OCI-LY3 (cell line): Measurements from ENCODE around the gene SRCIN1.

Experiments used
- H2AFZ ChIP-seq: fragments of 200-600, 300-600 bp; shearing (Covaris generic); 2 replicates; pipeline ENCODE4 v1.6.0; 2014; ENCODE audit warnings: antibody characterized with exemption, low read depth, low read length
- H3K27ac ChIP-seq: fragments of 200-600, 300-600 bp; sonication (generic); 2 replicates; pipeline ENCODE4 v1.5.1; 2014; ENCODE audit warnings: mild to moderate bottlenecking, low read length, moderate library complexity, mixed read lengths
- H3K27me3 ChIP-seq: fragments of 200-600, 300-600 bp; sonication (generic); 2 replicates; pipeline ENCODE4 v1.6.1; 2014; ENCODE audit warnings: low read depth, low read length, mixed read lengths
- H3K36me3 ChIP-seq: fragments of 200-600, 300-600 bp; sonication (generic); replicated peaks from 2 replicates; pipeline ENCODE3; 2014; ENCODE audit warnings: low read depth, low read length, mixed read lengths
- H3K4me1 ChIP-seq: fragments of 300-600, 200-600 bp; sonication (generic); 2 replicates; pipeline ENCODE4 v1.6.1; 2014; ENCODE audit warnings: low read length, mixed read lengths
- H3K4me2 ChIP-seq: fragments of 200-600, 300-600 bp; sonication (generic); 2 replicates; pipeline ENCODE4 v1.6.1; 2014; ENCODE audit warnings: low read length, mixed read lengths
- H3K4me3 ChIP-seq: fragments of 300-600, 200-600 bp; sonication (generic); 2 replicates; pipeline ENCODE4 v1.5.1; 2014; ENCODE audit warnings: antibody characterized with exemption, mild to moderate bottlenecking, low read length, moderate library complexity
- H3K79me2 ChIP-seq: fragments of 300-600, 200-600 bp; shearing (Covaris generic); 2 replicates; pipeline ENCODE4 v1.6.1; 2014; ENCODE audit warnings: mild to moderate bottlenecking, low read length, mixed read lengths
- H3K9ac ChIP-seq: fragments of 300-600, 200-600 bp; shearing (Covaris generic); 2 replicates; pipeline ENCODE4 v1.6.0; 2014; ENCODE audit warnings: mild to moderate bottlenecking, low read length, moderate library complexity
- H3K9me3 ChIP-seq: fragments of 200-600, 300-600 bp; shearing (Covaris generic); 2 replicates; pipeline ENCODE4 v1.6.1; 2014; ENCODE audit warnings: low read length, mixed read lengths; ENCODE audit not compliant: insufficient read depth
- H4K20me1 ChIP-seq: fragments of 200-600, 300-600 bp; sonication (generic); 2 replicates; pipeline ENCODE4 v1.6.1; 2016; ENCODE audit warnings: low read length, mixed read lengths; ENCODE audit not compliant: insufficient read depth
- CTCF ChIP-seq: fragments of 200-600, 300-600 bp; sonication (generic); IDR thresholded peaks from 2 replicates; pipeline ENCODE4 v1.5.1; 2014; ENCODE audit warnings: antibody characterized with exemption, low read length, low read depth
- EZH2phosphoT487 ChIP-seq: fragments of 200-600 bp; shearing (Covaris generic); IDR thresholded peaks from 2 replicates; pipeline ENCODE4 v1.6.1; 2018; ENCODE audit warnings: antibody characterized with exemption, mixed run types, low read depth

SRCIN1 gene

GRCh38 chr17:38617967-38618760 lies 12.4 kb upstream of the SRCIN1 start:
- peaks cover 19% of the 10 kb centered on the region for H3K27me3 ChIP-seq

GRCh38 chr17:38617074-38617860 lies 11.5 kb upstream of the SRCIN1 start:
- H3K9me3 ChIP-seq = peaks cover 2% of the 10 kb centered on the region
- H3K4me2 ChIP-seq = no peak overlapping the region
- H3K9ac ChIP-seq = no peak overlapping the region
- no peaks in the 10 kb centered on the region for H3K36me3 ChIP-seq
- no peaks in the 10 kb centered on the region for H4K20me1 ChIP-seq
- no peak overlapping the region for H3K27ac ChIP-seq
- H2AFZ ChIP-seq = no peak overlapping the region
- no peak overlapping the region for H3K4me3 ChIP-seq
- TF ChIP-seq CTCF (no peak), EZH2phosphoT487 (no peak)
- H3K27me3 ChIP-seq = peaks cover 24% of the 10 kb centered on the region
- H3K79me2 ChIP-seq = no peaks in the 10 kb centered on the region
- H3K4me1 ChIP-seq = peaks cover 4% of the 10 kb centered on the region; the same call in 1 of the 2 replicates

More at GRCh38 chr17:38617967-38618760, 12.4 kb upstream of the SRCIN1 start:
- Histone ChIP-seq H3K4me1 (no peaks in the 10 kb centered on the region), H3K9me3 (no peaks in the 10 kb centered on the region), H4K20me1 (no peaks in the 10 kb centered on the region), H3K4me2 (no peak overlapping the region), H3K9ac (no peak overlapping the region), H3K36me3 (no peaks in the 10 kb centered on the region), H2AFZ (no peak overlapping the region), H3K79me2 (no peaks in the 10 kb centered on the region), H3K27ac (no peak overlapping the region), H3K4me3 (no peak overlapping the region)
- TF ChIP-seq EZH2phosphoT487 (no peak), CTCF (no peak)

- Histone ChIP-seq H2AFZ (no peak overlapping the region), H3K9ac (no peak overlapping the region), H3K27ac (no peak overlapping the region), H3K27me3 (peaks cover 23% of the 10 kb centered on the region), H4K20me1 (no peaks in the 10 kb centered on the region), H3K4me2 (no peak overlapping the region), H3K9me3 (peaks cover 8% of the 10 kb centered on the region), H3K4me3 (no peak overlapping the region), H3K36me3 (no peaks in the 10 kb centered on the region), H3K79me2 (no peaks in the 10 kb centered on the region), H3K4me1 (peaks cover 4% of the 10 kb centered on the region; the same call in 1 of the 2 replicates)
- TF ChIP-seq EZH2phosphoT487 (no peak), CTCF (no peak)
These were observed 10.6 kb upstream of the SRCIN1 start for GRCh38 chr17:38616361-38616760.
